GM19238 (cell line): ENCODE measurements around the gene EPHB1.

Source experiments
- DNase-seq: peaks from one replicate; pipeline ENCODE4 v3.0.0; 2011; ENCODE audit warnings: low spot score; ENCODE audit not compliant: insufficient read length

Gene EPHB1

GRCh38 chr3:134904776-134905646 lies 110.0 kb downstream of the EPHB1 start:
- no peak for DNase-seq

GRCh38 chr3:134905647-134905935 lies 110.5 kb downstream of the EPHB1 start:
- no peak for DNase-seq

GRCh38 chr3:134908271-134908670 lies 113.2 kb downstream of the EPHB1 start:
- DNase-seq = no peak

DNA sequence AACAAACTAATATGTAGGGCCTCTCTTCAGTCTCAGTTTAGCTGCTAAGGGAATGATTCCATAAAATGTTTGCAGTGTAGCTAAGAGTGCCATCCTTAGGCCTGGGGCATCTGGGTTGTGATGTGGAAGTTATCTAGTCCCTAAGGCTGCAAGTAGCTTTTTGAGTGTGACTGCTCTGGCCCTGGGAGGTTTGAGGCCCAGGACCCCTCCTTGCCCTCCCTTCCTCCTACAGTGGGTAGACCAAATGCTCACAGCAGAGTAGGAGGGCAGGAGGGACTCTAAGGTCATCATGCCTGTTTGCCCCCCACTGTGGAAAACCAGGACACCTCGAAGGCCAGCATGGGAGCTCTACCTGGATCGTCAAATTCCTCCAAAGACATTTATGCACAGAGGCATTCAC lies 115.0 kb downstream of the EPHB1 start:
- DNase-seq = no peak

DNA sequence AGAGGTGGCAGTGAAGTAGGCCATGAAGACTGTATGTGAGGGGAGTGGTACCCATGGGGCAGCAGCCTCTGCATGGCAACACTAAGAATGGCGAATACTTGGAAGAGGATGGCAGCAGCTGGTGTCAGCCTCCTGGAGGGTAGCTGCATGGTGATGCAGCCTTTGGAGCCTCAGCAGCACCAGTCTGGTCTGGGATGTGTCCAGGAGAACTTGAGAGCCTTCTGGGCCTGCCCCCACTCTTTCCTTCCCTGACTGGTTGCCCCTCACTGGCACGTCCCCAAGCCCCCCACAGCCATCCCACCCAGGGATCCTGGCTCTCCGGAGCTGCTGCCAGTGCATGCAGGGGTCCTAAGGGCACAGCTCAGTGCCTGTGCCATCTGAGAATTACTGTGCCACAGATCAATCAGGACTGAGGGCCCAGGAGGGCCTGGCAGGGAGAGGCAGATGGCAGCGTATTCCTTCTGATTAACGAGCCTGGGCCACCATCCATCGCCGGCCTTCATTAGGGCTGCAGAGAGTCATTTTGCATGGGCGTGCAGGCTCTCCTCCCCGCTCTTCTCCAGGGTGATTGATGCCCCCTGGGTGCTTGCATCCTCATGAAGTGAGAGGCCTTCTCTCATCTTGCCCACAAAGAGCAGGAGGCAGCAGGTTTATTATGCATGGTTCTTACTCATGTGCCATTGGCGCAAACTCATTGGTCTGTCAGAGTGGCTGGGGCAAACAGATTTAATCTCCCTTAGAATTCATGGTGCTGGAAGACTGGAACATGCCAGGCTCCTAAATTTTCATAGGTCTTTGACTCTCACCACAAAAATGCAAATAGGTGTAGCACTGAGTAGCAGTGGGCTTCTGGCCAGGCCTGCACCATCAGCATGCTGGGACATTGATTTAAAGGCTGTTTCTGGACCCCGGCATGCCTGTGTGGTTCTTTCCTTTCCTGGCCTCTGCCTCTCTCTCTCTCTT lies 116.8 kb downstream of the EPHB1 start:
- no peak for DNase-seq

DNA sequence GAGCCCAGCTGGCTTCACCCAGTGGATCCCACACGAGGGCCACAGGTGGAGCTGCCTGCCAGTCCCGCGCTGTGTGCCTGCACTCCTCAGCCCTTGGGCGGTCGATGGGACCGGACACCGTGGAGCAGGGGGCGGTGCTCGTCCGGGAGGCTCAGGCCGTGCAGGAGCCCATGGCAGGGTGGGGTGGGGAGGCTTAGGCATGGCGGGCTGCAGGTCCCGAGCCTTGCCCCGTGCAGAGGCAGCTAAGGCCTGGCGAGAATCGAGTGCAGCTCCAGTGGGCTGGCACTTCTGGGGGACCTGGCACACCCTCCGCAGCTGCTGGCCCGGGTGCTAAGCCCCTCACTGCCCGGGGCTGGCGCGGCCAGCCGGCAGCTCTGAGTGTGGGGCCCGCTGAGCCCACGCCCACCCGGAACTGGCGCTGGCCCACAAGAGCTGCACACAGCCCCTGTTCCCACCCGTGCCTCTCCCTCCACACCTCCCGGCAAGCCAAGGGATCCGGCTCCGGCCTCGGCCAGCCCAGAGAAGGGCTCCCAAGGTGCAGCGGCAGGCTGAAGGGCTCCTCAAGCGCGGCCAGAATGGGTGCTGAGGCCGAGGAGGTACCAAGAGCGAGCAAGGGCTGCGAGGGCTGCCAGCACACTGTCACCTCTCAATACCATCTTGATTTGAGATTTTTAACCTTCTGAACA lies 121.4 kb downstream of the EPHB1 start:
- no peak for DNase-seq

- no peak for DNase-seq
These were observed 122.6 kb downstream of the EPHB1 start for GRCh38 chr3:134917631-134918030.

GRCh38 chr3:134918441-134918840 lies 123.4 kb downstream of the EPHB1 start:
- peak; percentile 37 for DNase-seq

DNA sequence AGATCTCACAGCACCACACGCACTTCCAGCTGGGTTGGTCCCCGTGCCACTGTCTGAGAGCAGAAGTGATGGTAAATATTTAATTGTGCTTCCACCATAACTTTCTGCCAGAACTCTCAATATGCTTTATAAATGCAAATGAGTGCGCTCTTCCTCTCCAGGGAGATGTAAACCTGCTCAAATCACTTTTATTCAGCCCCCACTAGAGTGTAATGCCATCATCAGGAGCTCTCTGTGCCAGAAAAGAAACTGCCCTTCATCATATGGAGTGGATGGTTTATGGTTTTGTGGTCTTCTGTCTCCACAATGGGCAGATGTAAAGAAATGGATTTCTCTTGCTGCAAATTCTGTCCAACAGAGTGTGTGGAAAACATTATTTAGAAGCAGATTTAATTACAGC lies 127.0 kb downstream of the EPHB1 start:
- DNase-seq = no peak

DNA sequence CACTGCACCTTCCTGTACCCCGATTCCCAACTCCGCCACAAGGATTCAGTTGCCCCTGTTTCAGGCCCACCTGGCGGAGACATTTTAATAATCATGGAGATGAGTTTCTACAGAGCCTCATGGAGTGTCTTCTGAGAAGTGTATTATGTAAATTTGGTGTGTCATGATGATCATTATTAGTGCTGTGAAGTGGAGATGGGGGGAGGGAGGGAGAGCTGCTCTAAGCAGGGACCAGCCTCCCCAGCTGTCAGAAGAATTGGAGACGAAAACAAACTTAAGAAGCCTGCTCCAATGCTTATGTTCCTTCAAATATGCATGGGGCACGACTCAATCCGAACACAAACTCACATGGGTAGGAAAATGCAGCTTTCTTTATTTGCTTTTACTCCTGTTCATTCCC lies 127.8 kb downstream of the EPHB1 start:
- no peak for DNase-seq

DNA sequence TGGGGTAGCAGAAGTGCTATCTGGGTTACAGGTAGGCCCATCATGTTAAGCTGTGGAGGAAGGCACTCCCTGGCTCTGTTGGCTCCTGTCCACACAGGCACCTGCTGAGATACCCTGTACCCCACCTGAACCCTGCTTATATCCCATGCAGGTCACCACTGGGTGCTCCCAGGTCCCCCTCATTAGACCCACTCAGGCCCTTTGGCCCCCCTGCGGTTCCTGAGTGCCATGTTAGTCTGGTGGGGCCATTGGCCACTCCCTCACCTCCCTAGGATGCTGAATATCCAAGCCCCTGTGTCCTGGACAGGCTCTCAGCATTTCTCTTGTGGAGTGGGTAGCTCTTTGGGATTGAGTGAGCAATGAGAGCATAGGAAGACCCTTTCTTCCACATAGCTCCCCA lies 128.2 kb downstream of the EPHB1 start:
- DNase-seq = no peak

GRCh38 chr3:134927599-134927998 lies 132.5 kb downstream of the EPHB1 start:
- DNase-seq = no peak

DNA sequence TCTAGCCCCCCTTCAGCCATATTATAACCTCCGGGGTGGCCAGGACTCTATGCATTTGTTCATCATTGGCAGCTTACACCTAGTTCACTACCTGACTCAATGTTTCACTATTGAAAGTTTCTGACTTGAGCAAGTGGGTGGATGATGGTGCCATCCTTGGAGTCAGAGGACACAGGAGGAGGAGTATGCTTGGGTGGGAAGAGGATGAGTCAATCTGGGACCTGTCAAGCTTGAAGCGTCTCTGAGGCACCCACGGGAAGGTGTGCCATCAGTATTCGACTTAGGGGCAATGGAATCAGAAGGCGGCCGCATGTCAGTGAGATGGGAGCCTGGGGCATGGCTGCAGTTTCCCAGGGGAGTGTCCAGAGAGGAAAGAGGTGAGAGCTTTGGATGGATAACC lies 133.3 kb downstream of the EPHB1 start:
- no peak for DNase-seq

- no peak for DNase-seq
These were observed 133.8 kb downstream of the EPHB1 start for GRCh38 chr3:134928819-134929218.

DNA sequence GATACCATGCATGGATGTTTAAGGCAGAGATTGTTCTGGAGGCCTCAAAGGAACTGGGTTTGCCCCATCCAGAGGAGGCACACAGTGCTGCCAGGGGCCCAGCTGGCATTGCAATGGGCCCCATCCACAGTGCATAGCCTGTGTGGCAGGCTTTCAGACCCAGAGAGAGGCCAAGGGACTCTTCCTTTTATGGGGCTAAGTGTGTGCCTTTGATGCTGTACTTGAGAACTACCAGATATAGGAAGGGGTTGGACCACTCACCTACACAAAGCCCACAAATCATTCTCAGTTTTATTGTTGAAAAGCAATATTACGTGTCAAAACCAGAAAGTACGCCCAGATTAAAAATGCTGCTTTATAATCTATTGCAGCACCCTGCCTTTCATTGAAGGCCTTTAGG lies 134.9 kb downstream of the EPHB1 start:
- DNase-seq = no peak

- DNase-seq = no peak
These were observed 136.2 kb downstream of the EPHB1 start for GRCh38 chr3:134931045-134931785.

- no peak for DNase-seq
These were observed 137.0 kb downstream of the EPHB1 start for GRCh38 chr3:134932035-134932434.

GRCh38 chr3:134933997-134934396 lies 138.9 kb downstream of the EPHB1 start:
- DNase-seq = no peak

- DNase-seq = no peak
These were observed 139.9 kb downstream of the EPHB1 start for GRCh38 chr3:134934933-134935332.

DNA sequence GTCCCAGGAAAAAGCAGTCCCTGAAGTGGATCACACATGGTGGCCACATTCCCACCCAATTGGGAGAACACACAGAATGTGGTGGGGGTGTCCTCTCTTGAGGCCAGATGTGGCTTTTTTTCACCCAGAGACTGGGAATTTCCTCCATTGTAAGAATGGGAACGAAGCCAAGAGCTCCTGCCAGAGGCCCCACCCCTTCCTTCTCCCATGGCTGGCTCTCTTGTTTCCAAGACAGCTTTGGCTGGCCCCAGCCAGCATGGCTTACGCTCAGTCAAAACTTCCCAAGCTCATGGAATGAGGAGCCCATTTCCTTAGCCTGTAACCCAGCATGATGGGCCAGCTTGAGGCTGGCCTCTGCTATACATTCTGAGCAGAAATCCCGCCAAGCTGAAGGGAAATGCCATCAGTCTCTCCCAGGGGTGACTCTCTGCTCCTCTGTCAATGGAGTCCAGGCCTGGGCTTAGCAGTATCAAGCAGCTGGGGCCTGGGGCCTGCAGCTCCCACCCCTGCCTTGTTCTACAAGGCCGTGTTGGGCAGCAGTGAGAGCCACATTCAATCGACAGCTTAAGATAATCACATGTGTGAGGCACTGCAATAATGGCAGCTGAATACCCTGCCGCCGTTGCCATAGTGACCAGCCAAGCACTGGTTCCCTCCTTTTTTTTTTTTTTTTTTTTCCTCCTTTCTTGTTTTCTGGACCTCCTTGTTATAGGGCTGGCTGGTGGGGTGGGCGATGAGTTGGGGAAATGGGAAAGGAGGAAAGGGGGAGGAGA lies 142.4 kb downstream of the EPHB1 start:
- no peak for DNase-seq
